ENCODE data around the gene SIGLEC12. TPM values are rescaled to one million over a fixed set of nuclear protein-coding genes. Genes with fewer than 3 reads are reported as not detected.

The SIGLEC12 gene
- total and polyA plus RNA-seq, 7 donors: 0.05 to 0.20 (median 0.13) TPM; not detected in 2

GRCh38 chr19:51548213-51548651, 46.6 kb upstream of the SIGLEC12 start:
- no peak for ATAC-seq
- H3K4me3 ChIP-seq: no peak overlapping the region
- WGBS, 3 donors: 78 to 87% (median 82%) methylated on average over 5 of the region's 5 CpGs
- no peaks in the 10 kb centered on the region for H3K9me3 ChIP-seq
- no peak for TF ChIP-seq CTCF (IDR thresholded peaks at IDR 0.05)
- no peaks in the 10 kb centered on the region for H3K4me1 ChIP-seq
- H3K36me3 ChIP-seq (ENCODE audit: insufficient read depth in 1 of 2, low read depth in 1 of 2): no peaks in the 10 kb centered on the region
- H3K27ac ChIP-seq: no peak overlapping the region
- peaks cover 0 to 7% (median 6%) of the 10 kb centered on the region in 3 donors for H3K27me3 ChIP-seq (ENCODE audit: insufficient read depth in 3 of 3, low read length in 2 of 3)
- no peak for DNase-seq
- intact Hi-C loops (cut with DNase I): no loop called here

- intact Hi-C loops (cut with DNase I): no loop called here
- no peaks in the 10 kb centered on the region for H3K9me3 ChIP-seq
- no peak for ATAC-seq
- H3K27me3 ChIP-seq (ENCODE audit: insufficient read depth in 3 of 3, low read length in 2 of 3): peaks cover 0 to 7% (median 5%) of the 10 kb centered on the region in 3 donors
- H3K27ac ChIP-seq: no peak overlapping the region
- no peak for DNase-seq
- H3K4me1 ChIP-seq: no peaks in the 10 kb centered on the region
- WGBS, 3 donors: 46 to 48% (median 46%) methylated on average over 7 of the region's 7 CpGs
- no peaks in the 10 kb centered on the region for H3K36me3 ChIP-seq (ENCODE audit: insufficient read depth in 1 of 2, low read depth in 1 of 2)
- no peak for TF ChIP-seq CTCF (IDR thresholded peaks at IDR 0.05)
- H3K4me3 ChIP-seq: no peak overlapping the region
Measured at GRCh38 chr19:51547397-51548212, 46.0 kb upstream of the SIGLEC12 start.

GRCh38 chr19:51546650-51547396, 45.2 kb upstream of the SIGLEC12 start:
- H3K36me3 ChIP-seq (ENCODE audit: insufficient read depth in 1 of 2, low read depth in 1 of 2): no peaks in the 10 kb centered on the region
- peaks cover 0 to 7% (median 5%) of the 10 kb centered on the region in 3 donors for H3K27me3 ChIP-seq (ENCODE audit: insufficient read depth in 3 of 3, low read length in 2 of 3)
- no peak for DNase-seq
- H3K4me1 ChIP-seq: no peaks in the 10 kb centered on the region
- no peak overlapping the region for H3K4me3 ChIP-seq
- WGBS, 3 donors: 65 to 70% (median 67%) methylated on average over 10 of the region's 10 CpGs
- ATAC-seq: no peak
- no peak overlapping the region for H3K27ac ChIP-seq
- intact Hi-C loops (cut with DNase I): no loop called here
- no peak for TF ChIP-seq CTCF (IDR thresholded peaks at IDR 0.05)
- H3K9me3 ChIP-seq: no peaks in the 10 kb centered on the region

GRCh38 chr19:51546107-51546649, 44.6 kb upstream of the SIGLEC12 start:
- WGBS, 3 donors: 54 to 57% (median 56%) methylated on average over 5 of the region's 5 CpGs
- Histone ChIP-seq H3K4me1 (no peaks in the 10 kb centered on the region), H3K9me3 (no peaks in the 10 kb centered on the region), H3K36me3 (ENCODE audit: insufficient read depth in 1 of 2, low read depth in 1 of 2) (no peaks in the 10 kb centered on the region), H3K27me3 (ENCODE audit: insufficient read depth in 3 of 3, low read length in 2 of 3) (peaks cover 0 to 10% (median 2%) of the 10 kb centered on the region in 3 donors), H3K4me3 (no peak overlapping the region), H3K27ac (no peak overlapping the region)
- no peak for DNase-seq
- intact Hi-C loops (cut with DNase I): no loop called here
- ATAC-seq: no peak
- TF ChIP-seq CTCF (IDR thresholded peaks at IDR 0.05): no peak
